ENCODE measurements around the gene NCR1.

The NCR1 gene

DNA sequence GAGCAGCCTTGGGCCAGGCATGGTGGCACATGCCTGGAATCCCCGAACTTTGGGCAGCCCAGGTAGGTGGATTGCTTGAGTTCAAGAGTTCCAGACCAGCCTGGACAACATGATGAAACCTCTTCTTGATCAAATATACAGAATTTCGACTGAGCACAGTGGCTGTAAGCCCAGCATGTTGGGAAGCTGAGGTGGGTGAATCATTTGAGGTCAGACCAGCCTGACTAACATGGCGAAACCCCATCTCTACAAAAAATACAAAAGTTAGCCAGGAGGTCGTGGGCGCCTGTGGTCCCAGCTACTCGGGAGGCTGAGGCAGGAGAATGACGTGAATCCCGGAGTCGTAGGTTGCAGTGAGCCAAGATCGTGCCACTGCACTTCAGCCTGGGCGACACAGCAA is 49.4 kb downstream of the NCR1 start:
- Histone ChIP-seq H2AFZ (ENCODE audit: low read length) (no peak overlapping the region), H3K4me3 (ENCODE audit: low read length, poor library complexity, severe bottlenecking) (no peak overlapping the region), H3K79me2 (ENCODE audit: insufficient read depth, low read length) (no peaks in the 10 kb centered on the region), H3K4me2 (ENCODE audit: low read depth, low read length, poor library complexity, severe bottlenecking) (no peak overlapping the region), H3F3A (ENCODE audit: low read depth) (no peaks in the 10 kb centered on the region), H3K36me3 (ENCODE audit: insufficient read depth, low read length) (no peaks in the 10 kb centered on the region), H3K9ac (ENCODE audit: low read depth, low read length, poor library complexity, severe bottlenecking) (no peak overlapping the region), H3K9me2 (replicated peaks; ENCODE audit: low read depth, low read length) (no peaks in the 10 kb centered on the region), H3K27me3 (ENCODE audit: insufficient read depth, low read length, poor library complexity, severe bottlenecking) (no peaks in the 10 kb centered on the region), H3K4me1 (ENCODE audit: insufficient read depth, low read length, poor library complexity, severe bottlenecking) (no peaks in the 10 kb centered on the region), H4K20me1 (ENCODE audit: insufficient read depth, low read length, poor library complexity, severe bottlenecking) (no peaks in the 10 kb centered on the region), H3K9me3 (ENCODE audit: insufficient read depth, low read depth, low read length) (no peaks in the 10 kb centered on the region)
- TF ChIP-seq, protein P1, sequence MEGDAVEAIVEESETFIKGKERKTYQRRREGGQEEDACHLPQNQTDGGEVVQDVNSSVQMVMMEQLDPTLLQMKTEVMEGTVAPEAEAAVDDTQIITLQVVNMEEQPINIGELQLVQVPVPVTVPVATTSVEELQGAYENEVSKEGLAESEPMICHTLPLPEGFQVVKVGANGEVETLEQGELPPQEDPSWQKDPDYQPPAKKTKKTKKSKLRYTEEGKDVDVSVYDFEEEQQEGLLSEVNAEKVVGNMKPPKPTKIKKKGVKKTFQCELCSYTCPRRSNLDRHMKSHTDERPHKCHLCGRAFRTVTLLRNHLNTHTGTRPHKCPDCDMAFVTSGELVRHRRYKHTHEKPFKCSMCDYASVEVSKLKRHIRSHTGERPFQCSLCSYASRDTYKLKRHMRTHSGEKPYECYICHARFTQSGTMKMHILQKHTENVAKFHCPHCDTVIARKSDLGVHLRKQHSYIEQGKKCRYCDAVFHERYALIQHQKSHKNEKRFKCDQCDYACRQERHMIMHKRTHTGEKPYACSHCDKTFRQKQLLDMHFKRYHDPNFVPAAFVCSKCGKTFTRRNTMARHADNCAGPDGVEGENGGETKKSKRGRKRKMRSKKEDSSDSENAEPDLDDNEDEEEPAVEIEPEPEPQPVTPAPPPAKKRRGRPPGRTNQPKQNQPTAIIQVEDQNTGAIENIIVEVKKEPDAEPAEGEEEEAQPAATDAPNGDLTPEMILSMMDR (conservative IDR thresholded peaks at IDR 0.05; ENCODE audit: low read length): no peak
- no peak for TF ChIP-seq EZH2phosphoT487 (IDR thresholded peaks at IDR 0.05; ENCODE audit: borderline replicate concordance)

DNA sequence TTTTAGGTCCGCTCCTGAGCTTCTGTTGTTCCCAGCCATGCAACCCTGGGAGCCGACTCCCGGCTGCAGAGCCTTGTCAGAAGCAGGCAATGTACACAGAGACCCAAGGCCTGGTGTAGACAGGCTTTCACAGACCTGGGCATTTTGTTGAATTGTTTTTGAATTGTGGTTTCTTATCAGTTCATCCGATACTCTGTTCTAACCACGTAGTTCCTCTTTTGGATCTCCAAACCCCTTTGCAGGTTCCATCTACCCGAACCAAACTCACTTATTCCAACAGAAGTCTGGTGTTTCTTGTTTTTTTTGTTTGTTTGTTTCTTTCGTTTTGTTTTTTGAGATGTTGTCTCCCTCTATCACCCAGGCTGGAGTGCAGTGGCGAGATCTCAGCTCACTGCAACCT is 53.9 kb downstream of the NCR1 start:
- Histone ChIP-seq H3K9me2 (replicated peaks; ENCODE audit: low read depth, low read length) (no peaks in the 10 kb centered on the region), H3K4me1 (ENCODE audit: insufficient read depth, low read length, poor library complexity, severe bottlenecking) (no peaks in the 10 kb centered on the region), H3K79me2 (ENCODE audit: insufficient read depth, low read length) (no peaks in the 10 kb centered on the region), H2AFZ (ENCODE audit: low read length) (peak overlapping the region; percentile 67; the same call in 1 of the 2 replicates), H3K27me3 (ENCODE audit: insufficient read depth, low read length, poor library complexity, severe bottlenecking) (no peaks in the 10 kb centered on the region), H3F3A (ENCODE audit: low read depth) (no peaks in the 10 kb centered on the region), H3K4me3 (ENCODE audit: low read length, poor library complexity, severe bottlenecking) (no peak overlapping the region), H3K36me3 (ENCODE audit: insufficient read depth, low read length) (no peaks in the 10 kb centered on the region), H4K20me1 (ENCODE audit: insufficient read depth, low read length, poor library complexity, severe bottlenecking) (no peaks in the 10 kb centered on the region), H3K9me3 (ENCODE audit: insufficient read depth, low read depth, low read length) (no peaks in the 10 kb centered on the region), H3K4me2 (ENCODE audit: low read depth, low read length, poor library complexity, severe bottlenecking) (peak overlapping the region; percentile 17), H3K9ac (ENCODE audit: low read depth, low read length, poor library complexity, severe bottlenecking) (no peak overlapping the region)
- TF ChIP-seq, protein P1 (conservative IDR thresholded peaks at IDR 0.05; ENCODE audit: low read length): no peak
- no peak for TF ChIP-seq EZH2phosphoT487 (IDR thresholded peaks at IDR 0.05; ENCODE audit: borderline replicate concordance)
